Dendritic cell treated with granulocyte-macrophage colony-stimulating factor and Interleukin-4, amounts not matched to agents 40 ng/mL and 50 ng/mL, for 4 days (primary cell): ENCODE measurements around the gene SERPINA4.

ENCODE experiments used
- H3K27ac Mint-ChIP-seq: one replicate; pipeline ENCODE4 v1.8.0; 2022; ENCODE audit warnings: mild to moderate bottlenecking, mixed read lengths
- H3K27me3 Mint-ChIP-seq: one replicate; pipeline ENCODE4 v1.8.0; 2022; ENCODE audit warnings: mild to moderate bottlenecking, mixed read lengths
- H3K36me3 Mint-ChIP-seq: one replicate; pipeline ENCODE4 v1.8.0; 2022; ENCODE audit warnings: low read depth, mixed read lengths
- H3K4me1 Mint-ChIP-seq: one replicate; pipeline ENCODE4 v1.8.0; 2022; ENCODE audit warnings: low read depth, mixed read lengths
- H3K4me3 Mint-ChIP-seq: one replicate; pipeline ENCODE4 v1.8.0; 2022; ENCODE audit warnings: mild to moderate bottlenecking, moderate library complexity, mixed read lengths
- H3K9me3 Mint-ChIP-seq: one replicate; pipeline ENCODE4 v1.8.0; 2022; ENCODE audit warnings: mixed read lengths
- intact Hi-C: fragments of 100-400 bp; cut with micrococcal nuclease; formaldehyde crosslinking; loops from one replicate; pipeline ENCODE4 v1.15.0; 2022

Gene SERPINA4

GRCh38 chr14:94615823-94616570, 54.8 kb downstream of the SERPINA4 start:
- intact Hi-C loops: no loop called here

GRCh38 chr14:94617366-94617941, 56.2 kb downstream of the SERPINA4 start:
- Mint-ChIP-seq H3K9me3 (peaks cover 47% of the 10 kb centered on the region), H3K4me1 (no peaks in the 10 kb centered on the region), H3K4me3 (no peak overlapping the region), H3K27me3 (peaks cover 1% of the 10 kb centered on the region), H3K27ac (no peak overlapping the region), H3K36me3 (no peaks in the 10 kb centered on the region)
- intact Hi-C loops: no loop called here

More at GRCh38 chr14:94615823-94616570, 54.8 kb downstream of the SERPINA4 start:
- peaks cover 47% of the 10 kb centered on the region for H3K9me3 Mint-ChIP-seq
- H3K36me3 Mint-ChIP-seq: no peaks in the 10 kb centered on the region
- no peak overlapping the region for H3K27ac Mint-ChIP-seq
- no peak overlapping the region for H3K4me3 Mint-ChIP-seq
- H3K4me1 Mint-ChIP-seq: no peaks in the 10 kb centered on the region
- peaks cover 1% of the 10 kb centered on the region for H3K27me3 Mint-ChIP-seq

GRCh38 chr14:94617988-94618822, 57.0 kb downstream of the SERPINA4 start:
- peaks cover 47% of the 10 kb centered on the region for H3K9me3 Mint-ChIP-seq
- H3K27ac Mint-ChIP-seq: no peak overlapping the region
- H3K4me1 Mint-ChIP-seq: no peaks in the 10 kb centered on the region
- no peak overlapping the region for H3K4me3 Mint-ChIP-seq
- no peaks in the 10 kb centered on the region for H3K36me3 Mint-ChIP-seq
- intact Hi-C loops: no loop called here
- peaks cover 1% of the 10 kb centered on the region for H3K27me3 Mint-ChIP-seq

GRCh38 chr14:94619297-94619696, 58.1 kb downstream of the SERPINA4 start:
- H3K4me3 Mint-ChIP-seq: no peak overlapping the region
- intact Hi-C loops: no loop called here
- H3K9me3 Mint-ChIP-seq: peaks cover 47% of the 10 kb centered on the region
- H3K36me3 Mint-ChIP-seq: no peaks in the 10 kb centered on the region
- peaks cover 1% of the 10 kb centered on the region for H3K27me3 Mint-ChIP-seq
- no peaks in the 10 kb centered on the region for H3K4me1 Mint-ChIP-seq
- H3K27ac Mint-ChIP-seq: no peak overlapping the region
